Activated T-cell treated with anti-CD3 and anti-CD28 coated beads, Interleukin-2, amount 50 U/mL, for 72 hours (primary cell): Measurements from ENCODE around the gene RNF20. TPM values are rescaled to one million over a fixed set of nuclear protein-coding genes. Genes with fewer than 3 reads are reported as not detected.
"Not testable (repeated sequence)": the region's sequence is repeated elsewhere in the genome, so short reads cannot be mapped to it uniquely, and the experiment has no call there.

Source experiments
- ATAC-seq, 2 donors: fragments of 150-1000 bp; cut with Tn5 transposase; replicated peaks in 1 of 2; 2 replicates each; pipeline ENCODE4 v1.10.0; 2021; ENCODE audit warnings: moderate library complexity in 2 of 2, mild to moderate bottlenecking in 1 of 2
- DNase-seq, 2 donors: peaks; one replicate each; pipeline ENCODE4 v3.0.0; 2021 to 2022; ENCODE audit warnings: mixed read lengths in 1 of 2
- H3K27ac Mint-ChIP-seq: one replicate; pipeline ENCODE4 v1.8.0; 2022; ENCODE audit warnings: mild to moderate bottlenecking, moderate library complexity, mixed read lengths
- H3K27me3 Mint-ChIP-seq: one replicate; pipeline ENCODE4 v1.8.0; 2022; ENCODE audit warnings: low read depth, mixed read lengths
- H3K36me3 Mint-ChIP-seq, 2 donors: one replicate each; pipeline ENCODE4 v1.8.0; 2022; ENCODE audit warnings: mixed read lengths in 2 of 2, mild to moderate bottlenecking in 1 of 2; ENCODE audit not compliant: insufficient read depth in 2 of 2
- H3K4me1 Mint-ChIP-seq: one replicate; pipeline ENCODE4 v1.8.0; 2022; ENCODE audit warnings: low read depth, mixed read lengths
- H3K4me3 Mint-ChIP-seq, 2 donors: one replicate each; pipeline ENCODE4 v1.8.0; 2022; ENCODE audit warnings: mild to moderate bottlenecking in 2 of 2, mixed read lengths in 2 of 2, moderate library complexity in 2 of 2
- H3K9me3 Mint-ChIP-seq, 2 donors: one replicate each; pipeline ENCODE4 v1.8.0; 2022; ENCODE audit warnings: mixed read lengths in 2 of 2
- total RNA-seq, 2 donors: library from RNA; stranded (reverse); gene quantifications; one replicate each; pipeline ENCODE4 v1.2.3, GENCODE V29; 2022

The RNF20 gene
- total RNA-seq, 2 donors from 2014 or later = 37.5 to 42.8 TPM

DNA sequence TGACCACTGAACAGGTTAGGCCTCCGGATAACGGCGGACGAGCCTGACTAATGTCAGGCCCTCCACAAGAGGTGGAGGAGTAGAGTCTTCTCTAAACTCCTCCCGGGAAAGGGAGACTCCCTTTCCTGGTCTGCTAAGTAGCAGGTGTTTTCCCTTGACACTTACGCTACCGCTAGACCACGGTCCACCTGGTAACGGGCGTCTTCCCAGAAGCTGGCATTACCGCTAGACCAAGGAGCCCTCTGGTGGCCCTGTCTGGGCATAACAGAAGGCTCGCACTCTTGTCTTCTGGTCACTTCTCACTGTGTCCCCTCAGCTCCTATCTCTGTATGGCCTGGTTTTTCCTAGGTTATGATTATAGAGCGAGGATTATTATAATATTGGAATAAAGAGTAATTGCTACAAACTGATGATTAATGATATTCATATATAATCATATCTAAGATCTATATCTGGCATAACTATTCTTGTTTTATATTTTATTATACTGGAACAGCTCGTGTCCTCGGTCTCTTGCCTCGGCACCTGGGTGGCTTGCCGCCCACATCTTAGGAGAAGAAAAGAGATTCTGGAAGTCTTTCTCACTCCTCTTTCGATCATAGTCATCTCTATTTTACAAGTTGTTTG lies 15.9 kb downstream of the RNF20 start:
- not testable (repeated sequence) for H3K4me3 Mint-ChIP-seq, ATAC-seq, H3K27ac Mint-ChIP-seq, H3K27me3 Mint-ChIP-seq, DNase-seq, H3K4me1 Mint-ChIP-seq, H3K9me3 Mint-ChIP-seq
- H3K36me3 Mint-ChIP-seq = peaks cover 18 to 55% of the 10 kb centered on the region in 2 donors

GRCh38 chr9:101561740-101562139 lies 28.1 kb downstream of the RNF20 start:
- Mint-ChIP-seq H3K36me3 (peaks cover 30 to 60% of the 10 kb centered on the region in 2 donors), H3K9me3 (peaks cover 1 to 2% of the 10 kb centered on the region in 2 donors), H3K27me3 (no peaks in the 10 kb centered on the region), H3K27ac (peak overlapping the region; percentile 3), H3K4me3 (no peak overlapping the region), H3K4me1 (no peaks in the 10 kb centered on the region)
- DNase-seq = no peak
- no peak for ATAC-seq

DNA sequence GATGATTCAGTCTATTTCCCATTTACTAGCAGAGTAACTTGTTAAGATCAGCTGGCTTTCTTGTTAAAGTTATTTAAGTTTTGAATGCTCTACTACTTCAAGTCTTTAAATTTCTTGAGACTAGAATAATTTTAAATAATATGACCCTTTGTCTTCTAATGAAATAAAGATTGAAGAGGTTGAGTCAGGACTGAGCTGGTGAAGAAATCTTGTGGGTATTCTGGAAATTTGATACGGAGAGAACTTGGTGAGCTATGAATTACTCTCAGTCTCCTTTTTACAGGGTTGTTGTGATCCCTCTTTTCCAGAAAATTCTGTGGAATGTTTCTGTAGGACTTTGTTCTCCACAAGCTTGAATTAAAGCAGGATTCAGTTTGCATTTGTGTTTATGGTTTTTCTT lies 29.3 kb downstream of the RNF20 start:
- no peaks in the 10 kb centered on the region for H3K27me3 Mint-ChIP-seq
- H3K4me3 Mint-ChIP-seq = no peak overlapping the region
- DNase-seq = no peak
- H3K27ac Mint-ChIP-seq = no peak overlapping the region
- peaks cover 26 to 53% of the 10 kb centered on the region in 2 donors for H3K36me3 Mint-ChIP-seq
- no peak for ATAC-seq
- peaks cover 1 to 2% of the 10 kb centered on the region in 2 donors for H3K9me3 Mint-ChIP-seq
- peaks cover 12% of the 10 kb centered on the region for H3K4me1 Mint-ChIP-seq

GRCh38 chr9:101564252-101564651 lies 30.6 kb downstream of the RNF20 start:
- ATAC-seq (no peak), DNase-seq (no peak)
- Mint-ChIP-seq H3K27ac (no peak overlapping the region), H3K27me3 (no peaks in the 10 kb centered on the region), H3K4me1 (peaks cover 24% of the 10 kb centered on the region), H3K36me3 (peaks cover 16 to 40% of the 10 kb centered on the region in 2 donors), H3K9me3 (peaks cover 0 to under 1% of the 10 kb centered on the region in 2 donors), H3K4me3 (no peak overlapping the region)

- Mint-ChIP-seq H3K27ac (no peak overlapping the region), H3K27me3 (no peaks in the 10 kb centered on the region), H3K4me1 (peaks cover 52% of the 10 kb centered on the region), H3K36me3 (peaks cover 4 to 16% of the 10 kb centered on the region in 2 donors), H3K9me3 (no peaks in the 10 kb centered on the region), H3K4me3 (no peak overlapping the region)
- DNase-seq (peak; percentile 36 to 37), ATAC-seq (peak; percentile 62 to 81)
These were observed 33.5 kb downstream of the RNF20 start for GRCh38 chr9:101566904-101567724.

- Mint-ChIP-seq H3K4me3 (no peak overlapping the region), H3K27ac (peak overlapping the region; percentile 61), H3K9me3 (no peaks in the 10 kb centered on the region), H3K36me3 (peaks cover 3 to 9% of the 10 kb centered on the region in 2 donors), H3K4me1 (peaks cover 59% of the 10 kb centered on the region), H3K27me3 (no peaks in the 10 kb centered on the region)
- ATAC-seq = no peak
- DNase-seq = no peak
These were observed 34.2 kb downstream of the RNF20 start for GRCh38 chr9:101567725-101568350.

- H3K9me3 Mint-ChIP-seq = no peaks in the 10 kb centered on the region
- H3K4me3 Mint-ChIP-seq = peak overlapping the region in 1 of 2 donors; percentile 2
- ATAC-seq = peak in 1 of 2 donors; percentile 22
These were observed 36.3 kb downstream of the RNF20 start for GRCh38 chr9:101569741-101570501.

GRCh38 chr9:101571114-101571513 lies 37.5 kb downstream of the RNF20 start:
- no peak for ATAC-seq
- peak overlapping the region; percentile 55 for H3K27ac Mint-ChIP-seq

More at GRCh38 chr9:101569741-101570501, 36.3 kb downstream of the RNF20 start:
- Mint-ChIP-seq H3K27me3 (no peaks in the 10 kb centered on the region), H3K27ac (peak overlapping the region; percentile 64), H3K4me1 (peaks cover 78% of the 10 kb centered on the region), H3K36me3 (peaks cover 3 to 6% of the 10 kb centered on the region in 2 donors)
- DNase-seq = no peak

GRCh38 chr9:101572316-101572715 lies 38.7 kb downstream of the RNF20 start:
- Mint-ChIP-seq H3K4me1 (peaks cover 80% of the 10 kb centered on the region), H3K27ac (no peak overlapping the region), H3K36me3 (peaks cover 0 to 2% of the 10 kb centered on the region in 2 donors), H3K27me3 (no peaks in the 10 kb centered on the region), H3K4me3 (no peak overlapping the region), H3K9me3 (peaks cover 0 to 1% of the 10 kb centered on the region in 2 donors)
- DNase-seq (no peak), ATAC-seq (peak in 1 of 2 donors; percentile 38)

More at GRCh38 chr9:101571114-101571513, 37.5 kb downstream of the RNF20 start:
- no peak for DNase-seq
- H3K27me3 Mint-ChIP-seq = no peaks in the 10 kb centered on the region
- H3K36me3 Mint-ChIP-seq = peaks cover 0 to 1% of the 10 kb centered on the region in 2 donors
- peaks cover 0 to 1% of the 10 kb centered on the region in 2 donors for H3K9me3 Mint-ChIP-seq
- H3K4me3 Mint-ChIP-seq = no peak overlapping the region
- H3K4me1 Mint-ChIP-seq = peaks cover 86% of the 10 kb centered on the region

DNA sequence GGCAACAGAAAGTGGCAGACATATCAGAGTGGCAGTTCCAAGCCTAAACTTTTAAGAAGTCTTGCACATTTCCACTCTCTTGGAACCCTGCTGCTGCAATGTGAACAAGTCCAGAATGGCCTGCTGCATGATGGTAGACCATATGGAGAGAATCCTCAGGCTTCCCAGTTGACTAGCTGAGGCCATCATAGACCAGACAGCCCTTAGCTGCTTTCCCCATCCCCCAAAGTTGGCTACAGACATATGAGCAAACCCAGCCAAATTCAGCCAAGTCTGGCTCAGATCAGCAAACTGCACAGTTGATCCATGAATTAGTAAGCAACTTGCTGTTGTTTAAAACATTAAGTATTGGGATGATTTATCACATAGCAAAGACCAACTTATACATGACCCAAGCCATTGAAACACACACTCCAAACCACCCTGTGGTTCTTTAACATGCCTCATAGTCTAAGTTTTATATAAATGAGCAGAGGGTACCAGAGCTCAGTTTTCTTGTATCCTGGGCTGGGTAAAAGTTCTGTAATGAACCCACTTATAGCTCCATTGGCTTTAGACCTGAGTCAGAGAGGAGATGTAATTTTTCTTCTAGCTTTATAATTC lies 41.2 kb downstream of the RNF20 start:
- H3K36me3 Mint-ChIP-seq = peaks cover 0 to 2% of the 10 kb centered on the region in 2 donors
- peaks cover 57% of the 10 kb centered on the region for H3K4me1 Mint-ChIP-seq
- H3K27ac Mint-ChIP-seq = no peak overlapping the region
- peaks cover 0 to 1% of the 10 kb centered on the region in 2 donors for H3K9me3 Mint-ChIP-seq
- peak; percentile 67 to 75 for ATAC-seq
- H3K4me3 Mint-ChIP-seq = no peak overlapping the region
- no peak for DNase-seq
- H3K27me3 Mint-ChIP-seq = no peaks in the 10 kb centered on the region

GRCh38 chr9:101578378-101578777 lies 44.7 kb downstream of the RNF20 start:
- H3K36me3 Mint-ChIP-seq = peaks cover 0 to 2% of the 10 kb centered on the region in 2 donors

More at GRCh38 chr9:101578378-101578777, 44.7 kb downstream of the RNF20 start:
- Mint-ChIP-seq H3K4me1 (peaks cover 21% of the 10 kb centered on the region), H3K4me3 (no peak overlapping the region), H3K27ac (peak overlapping the region; percentile 45), H3K9me3 (peaks cover 0 to 1% of the 10 kb centered on the region in 2 donors), H3K27me3 (no peaks in the 10 kb centered on the region)
- DNase-seq (no peak), ATAC-seq (no peak)
